Adrenal gland (tissue), 12 donors: ENCODE results near the gene RAB30. TPM values are rescaled to one million over a fixed set of nuclear protein-coding genes. Genes with fewer than 3 reads are reported as not detected.

ENCODE experiments used
- DNase-seq, 7 donors: peaks; one replicate each; pipeline ENCODE4 v3.0.0-alpha.2; 2019 to 2020
- H3K27ac ChIP-seq, 5 donors: fragments of 200-600 bp; sonication (generic) in 4 of 5; 1 replicate in 3 of 5; 2 replicates in 2 of 5; pipeline versions ENCODE4 v1.5.1 to v1.8.0; 2016 to 2020; ENCODE audit warnings: mild to moderate bottlenecking in 1 of 5
- H3K27me3 ChIP-seq: fragments of 200-600 bp; 2 replicates; pipeline ENCODE4 v1.8.0; 2021
- H3K36me3 ChIP-seq, 2 donors: fragments of 200-600 bp; replicated peaks in 1 of 2; 1 replicate in 1 of 2; 2 replicates in 1 of 2; pipeline versions ENCODE4 v1.5.1 to v1.8.0; 2018 to 2022
- H3K4me1 ChIP-seq, 2 donors: fragments of 200-600 bp; replicated peaks in 1 of 2; 1 replicate in 1 of 2; 2 replicates in 1 of 2; pipeline versions ENCODE4 v1.5.1 to v1.8.0; 2018 to 2021
- H3K4me3 ChIP-seq, 4 donors: fragments of 200-600 bp; sonication (generic) in 3 of 4; one replicate each; pipeline ENCODE4 v1.5.1; 2016 to 2018
- H3K9me3 ChIP-seq, 3 donors: fragments of 200-600 bp; sonication (generic) in 1 of 3; replicated peaks in 1 of 3; 1 replicate in 2 of 3; 2 replicates in 1 of 3; pipeline versions ENCODE4 v1.5.1 to v1.8.0; 2016 to 2021
- CTCF ChIP-seq, 6 experiments: fragments of 450-650 bp in 4 of 6; fragments of 200-600 bp in 2 of 6; sonication (generic) in 1 of 6; IDR thresholded peaks; 1 replicate in 5 of 6; 2 replicates in 1 of 6; pipeline versions ENCODE4 v1.5.1 to v1.8.0; 2016 to 2021; ENCODE audit warnings: antibody characterized with exemption in 6 of 6, mild to moderate bottlenecking in 2 of 6, moderate library complexity in 1 of 6
- POLR2A ChIP-seq, 2 donors: fragments of 450-650 bp; IDR thresholded peaks; one replicate each; pipeline ENCODE4 v1.6.1; 2017; ENCODE audit warnings: antibody characterized with exemption in 2 of 2, mild to moderate bottlenecking in 2 of 2, moderate library complexity in 1 of 2
- WGBS, 4 donors: extraction: QIAGEN DNeasy Blood & Tissue Kit in 2 of 4; methylation state at CpG; one replicate each; pipeline versions ENCODE4 v1.1.5 to v1.1.7; 2013 to 2017; 5-methylcytosine and 5-hydroxymethylcytosine counted together
- intact Hi-C, 2 donors: fragments of 100-400 bp; cut with DNase I; formaldehyde crosslinking; loops; one replicate each; pipeline versions ENCODE4 v1.14.1 to v1.15.0; 2022 to 2023
- polyA plus RNA-seq, 3 donors: library from polyadenylated mRNA; stranded (reverse); fragments of 200-250 nt in 2 of 3; fragments of 350-450 nt in 1 of 3; fragmentation: Illumina TruSeq in 1 of 3; extraction: RNeasy Lipid Tissue Mini Kit (QIAGEN cat#74804) in 1 of 3; gene quantifications; one replicate each; pipeline ENCODE4 v1.2.3, GENCODE V29; 2013 to 2014
- total RNA-seq, 9 donors: library from RNA; depleted of rRNA in 4 of 9; stranded (reverse); fragments of >200 nt in 4 of 9; fragments of 120-200 nt in 1 of 9; fragmentation: NEBNext Ultra II Directional in 1 of 9; extraction: Animal tissue kit (Norgen Biotek cat#: 25700) in 1 of 9; gene quantifications; one replicate each; pipeline versions ENCODE4 v1.1.0 to v1.2.4, GENCODE V29; 2013 to 2023
- donor health status: healthy with polysubstance abuse.
- donor health status: Bipolar disorder and iron deficiency.
- donor health status: DM: yes; HTN: yes; CAD: no.
- donor health status: DM: no; HTN: no; CAD: no.
- donor health status: DM: no; HTN: no; CAD: no.
- donor health status: DM: yes; HTN: yes; CAD: no.

RAB30 gene
- total and polyA plus RNA-seq, 12 donors, result 5.1 to 69.4 (median 41.7) TPM

GRCh38 chr11:83054001-83054400 lies 17.7 kb downstream of the RAB30 start:
- TF ChIP-seq CTCF (IDR thresholded peaks at IDR 0.05), result no peak
- TF ChIP-seq POLR2A (IDR thresholded peaks at IDR 0.05), result no peak
- Histone ChIP-seq H3K27ac (peak overlapping the region in 3 of 5 donors; percentile 17 to 91 (median 18)), H3K27me3 (no peaks in the 10 kb centered on the region), H3K36me3 (no peaks in the 10 kb centered on the region), H3K9me3 (no peaks in the 10 kb centered on the region), H3K4me1 (peaks cover 19 to 45% of the 10 kb centered on the region in 2 donors), H3K4me3 (no peak overlapping the region)
- intact Hi-C loops, result no loop called here
- 78 to 93% (median 86%) methylated on average over 2 of the region's 2 CpGs for WGBS, 4 donors
- no peak for DNase-seq

DNA sequence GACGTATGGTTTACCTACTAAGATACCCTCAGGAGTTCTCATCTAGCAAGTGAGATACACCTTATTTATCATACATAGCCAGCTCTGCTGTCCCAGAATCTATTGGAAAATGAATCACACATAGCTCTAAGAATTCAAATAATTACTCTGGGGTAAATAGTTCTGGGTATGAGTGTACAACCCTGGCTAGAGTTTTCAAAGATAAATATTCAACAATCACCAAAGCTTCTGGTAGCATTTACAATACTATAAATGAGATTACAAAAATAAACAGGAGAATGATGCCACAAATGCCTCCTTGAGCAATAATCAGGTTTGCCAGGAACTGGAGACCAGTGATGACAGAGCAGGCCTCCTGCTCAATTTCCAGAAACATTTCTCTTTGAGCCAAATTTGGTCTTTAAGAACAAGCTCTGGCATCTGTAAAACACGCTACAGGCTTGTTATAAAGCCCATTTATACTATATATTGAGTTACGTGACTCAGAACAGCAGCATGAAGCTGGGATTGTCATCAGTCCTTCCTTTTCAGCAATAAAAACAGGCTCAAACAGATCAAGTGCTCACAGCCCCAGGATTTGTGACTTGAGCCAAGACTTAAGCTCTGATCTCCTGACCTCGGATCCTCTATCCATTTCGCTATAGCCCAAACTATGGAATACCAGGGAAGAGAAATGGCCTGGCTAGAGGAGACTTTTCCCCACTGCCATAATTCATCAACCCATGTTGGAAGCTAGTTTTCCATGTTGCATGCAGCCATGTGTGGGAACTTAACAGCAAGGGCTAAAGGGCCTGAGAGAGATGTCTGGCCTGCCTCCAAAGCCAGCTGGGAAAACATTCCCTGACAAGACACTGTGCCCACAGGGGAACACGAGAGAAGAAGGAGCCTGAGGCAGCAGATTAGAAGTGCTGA lies 19.7 kb downstream of the RAB30 start:
- H3K4me1 ChIP-seq, result peaks cover 29 to 59% of the 10 kb centered on the region in 2 donors

DNA sequence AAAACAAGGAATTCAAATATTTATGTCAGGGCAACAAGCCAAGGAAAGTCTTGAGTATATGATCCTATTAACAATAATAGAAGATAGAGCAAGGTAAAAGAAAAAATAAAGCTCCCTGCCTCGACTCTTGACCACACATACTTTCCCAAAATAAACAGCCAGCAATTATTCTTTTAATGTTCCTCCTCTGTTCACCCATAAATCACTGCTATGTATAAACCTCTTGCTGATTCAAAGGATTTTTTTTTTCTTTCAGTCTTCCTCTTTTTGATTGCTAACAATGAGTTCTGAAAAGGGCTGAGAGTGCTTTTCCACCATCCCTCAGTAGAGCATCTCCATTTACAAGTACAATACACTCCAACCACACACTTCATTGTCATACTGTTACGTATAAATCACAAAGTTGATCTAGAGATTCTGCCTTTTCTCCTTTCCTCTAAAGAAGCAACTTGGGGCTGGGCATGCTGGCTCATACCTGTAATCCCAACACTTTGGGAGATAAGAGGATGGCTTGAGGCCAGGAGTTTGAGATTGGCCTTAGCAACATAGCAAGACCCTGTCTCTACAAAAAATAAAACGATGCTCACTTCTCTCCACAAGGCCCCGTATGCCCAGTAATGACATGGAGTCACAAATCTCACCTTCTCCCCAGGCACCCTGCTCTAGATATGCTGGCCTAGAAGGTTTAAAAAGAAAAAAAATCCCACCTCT lies 24.0 kb downstream of the RAB30 start:
- peaks cover 38 to 49% of the 10 kb centered on the region in 2 donors for H3K4me1 ChIP-seq
- DNase-seq, result no peak
- H3K27me3 ChIP-seq, result no peaks in the 10 kb centered on the region
- intact Hi-C loops, result loop anchor here in 1 of 2 donors (10.0 kb wide), 1 partner anchor 53 kb away; no protein-coding TSS in a partner anchor
- no peaks in the 10 kb centered on the region for H3K36me3 ChIP-seq
- no peak for TF ChIP-seq CTCF (IDR thresholded peaks at IDR 0.05)
- no peak for TF ChIP-seq POLR2A (IDR thresholded peaks at IDR 0.05)
- no peaks in the 10 kb centered on the region for H3K9me3 ChIP-seq
- WGBS, 4 donors, result 54 to 63% (median 59%) methylated on average over 4 of the region's 4 CpGs
- peak overlapping the region in 3 of 5 donors; percentile 2 to 45 (median 21) for H3K27ac ChIP-seq
- H3K4me3 ChIP-seq, result no peak overlapping the region

More for the DNA sequence above, 19.7 kb downstream of the RAB30 start:
- DNase-seq, result peak in 6 of 7 donors; percentile 57 to 81 (median 70)
- H3K27me3 ChIP-seq, result no peaks in the 10 kb centered on the region
- peak in 1 of 2 donors; percentile 9 for TF ChIP-seq POLR2A (IDR thresholded peaks at IDR 0.05)
- no peak for TF ChIP-seq CTCF (IDR thresholded peaks at IDR 0.05)
- no peaks in the 10 kb centered on the region for H3K9me3 ChIP-seq
- no peaks in the 10 kb centered on the region for H3K36me3 ChIP-seq
- no peak overlapping the region for H3K4me3 ChIP-seq
- WGBS, 4 donors, result 40 to 44% (median 43%) methylated on average over 6 of the region's 6 CpGs
- H3K27ac ChIP-seq, result peak overlapping the region; percentile 74 to 94 (median 82)
- intact Hi-C loops, result no loop called here

GRCh38 chr11:83046621-83047172 lies 25.0 kb downstream of the RAB30 start:
- no peaks in the 10 kb centered on the region for H3K36me3 ChIP-seq
- intact Hi-C loops, result loop anchor here in 1 of 2 donors (10.0 kb wide), 1 partner anchor 52 kb away; no protein-coding TSS in a partner anchor
- H3K27ac ChIP-seq, result peak overlapping the region in 3 of 5 donors; percentile 17 to 45 (median 21)
- no peak for TF ChIP-seq POLR2A (IDR thresholded peaks at IDR 0.05)
- TF ChIP-seq CTCF (IDR thresholded peaks at IDR 0.05), result no peak
- no peaks in the 10 kb centered on the region for H3K9me3 ChIP-seq
- H3K4me1 ChIP-seq, result peaks cover 30 to 44% of the 10 kb centered on the region in 2 donors
- DNase-seq, result no peak
- H3K4me3 ChIP-seq, result no peak overlapping the region
- WGBS, 4 donors, result 62 to 69% (median 67%) methylated on average over 4 of the region's 4 CpGs
- H3K27me3 ChIP-seq, result no peaks in the 10 kb centered on the region
